GM18951 (cell line): ENCODE results near the gene OR52B6.
"Not testable (repeated sequence)": the region's sequence is repeated elsewhere in the genome, so short reads cannot be mapped to it uniquely, and the experiment has no call there.

ENCODE experiments used
- POLR2A ChIP-seq: IDR thresholded peaks from 4 replicates; pipeline ENCODE4 v1.6.1; 2011; ENCODE audit warnings: mild to moderate bottlenecking; ENCODE audit not compliant: insufficient read length, insufficient read depth; ENCODE audit errors: extremely low read depth
- in situ Hi-C: fragments of 300-500 bp; cut with MboI; formaldehyde crosslinking; loops from one replicate; pipeline ENCODE4 v1.12.0; 2022; ENCODE audit warnings: low sequenced_read_pairs, mixed read lengths, inconsistent platforms; ENCODE audit not compliant: unreplicated experiment

Gene OR52B6

DNA sequence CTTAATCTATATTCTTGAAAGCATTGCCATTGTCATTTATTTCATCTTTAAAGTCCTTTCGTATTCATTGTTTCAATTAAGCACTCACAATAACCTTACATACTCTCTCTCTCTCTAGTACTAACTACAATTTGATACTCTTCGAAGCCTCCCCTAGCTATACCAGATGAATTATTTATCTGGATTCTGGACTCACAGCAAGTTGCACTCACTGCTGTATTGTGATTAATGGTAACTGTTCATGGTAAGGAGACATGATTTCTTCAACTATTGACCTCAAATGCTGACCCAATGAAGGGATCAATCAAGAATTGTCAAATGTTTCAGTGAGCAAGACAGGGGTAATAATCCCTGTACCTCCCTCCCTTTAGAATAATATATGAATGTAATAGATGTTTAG is 6.0 kb upstream of the OR52B6 start:
- in situ Hi-C loops = no loop called here
- no peak for TF ChIP-seq POLR2A

DNA sequence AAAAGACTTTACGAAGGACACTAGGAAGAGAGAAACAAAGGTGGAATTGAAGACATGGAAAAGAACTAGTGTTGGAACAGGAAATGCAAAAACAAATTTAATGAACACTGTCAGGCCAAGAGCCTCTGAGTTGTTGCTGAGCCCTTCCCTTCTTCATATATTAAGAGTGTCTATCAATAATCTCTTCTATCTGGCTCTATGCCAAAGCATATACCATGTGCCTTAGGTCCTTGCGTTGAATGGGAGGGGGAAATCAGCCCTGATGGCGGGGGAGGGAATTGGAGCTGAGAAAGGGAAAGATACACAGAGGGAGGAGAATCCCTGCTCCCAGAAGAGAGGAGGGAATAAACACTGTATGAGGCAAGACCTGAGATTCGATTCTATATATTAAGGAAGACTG is 5.5 kb upstream of the OR52B6 start:
- in situ Hi-C loops = no loop called here

DNA sequence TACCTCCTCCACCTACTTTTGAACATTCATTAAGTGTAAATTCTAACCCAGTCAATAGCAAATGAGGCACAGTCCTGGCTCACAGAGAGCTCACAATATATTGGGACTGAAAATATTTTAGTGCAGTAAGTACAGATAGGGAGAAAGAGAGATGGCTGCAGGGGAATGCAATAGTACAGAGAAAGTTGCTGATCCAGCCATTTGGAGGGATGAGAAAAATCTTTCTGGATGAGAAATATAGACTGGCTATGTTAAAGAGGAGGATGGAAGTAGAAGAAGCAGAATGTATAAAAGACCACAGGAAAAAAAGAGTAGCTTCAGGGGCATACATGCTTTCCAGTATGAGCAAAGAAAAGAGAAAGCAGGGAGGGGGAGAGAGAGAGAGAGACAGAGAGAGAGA is 3.6 kb upstream of the OR52B6 start:
- TF ChIP-seq POLR2A = no peak
- in situ Hi-C loops = no loop called here

More for the DNA sequence above, 5.5 kb upstream of the OR52B6 start:
- no peak for TF ChIP-seq POLR2A

DNA sequence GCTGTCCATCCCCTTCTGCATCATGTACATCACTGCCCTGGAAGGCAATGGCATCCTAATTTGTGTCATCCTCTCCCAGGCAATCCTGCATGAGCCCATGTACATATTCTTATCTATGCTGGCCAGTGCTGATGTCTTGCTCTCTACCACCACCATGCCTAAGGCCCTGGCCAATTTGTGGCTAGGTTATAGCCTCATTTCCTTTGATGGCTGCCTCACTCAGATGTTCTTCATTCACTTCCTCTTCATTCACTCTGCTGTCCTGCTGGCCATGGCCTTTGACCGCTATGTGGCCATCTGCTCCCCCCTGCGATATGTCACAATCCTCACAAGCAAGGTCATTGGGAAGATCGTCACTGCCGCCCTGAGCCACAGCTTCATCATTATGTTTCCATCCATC is 337 bp downstream of the OR52B6 start:
- no peak for TF ChIP-seq POLR2A
- in situ Hi-C loops = no loop called here

GRCh38 chr11:5584458-5584857 is 3.8 kb downstream of the OR52B6 start:
- in situ Hi-C loops = not testable (repeated sequence)

DNA sequence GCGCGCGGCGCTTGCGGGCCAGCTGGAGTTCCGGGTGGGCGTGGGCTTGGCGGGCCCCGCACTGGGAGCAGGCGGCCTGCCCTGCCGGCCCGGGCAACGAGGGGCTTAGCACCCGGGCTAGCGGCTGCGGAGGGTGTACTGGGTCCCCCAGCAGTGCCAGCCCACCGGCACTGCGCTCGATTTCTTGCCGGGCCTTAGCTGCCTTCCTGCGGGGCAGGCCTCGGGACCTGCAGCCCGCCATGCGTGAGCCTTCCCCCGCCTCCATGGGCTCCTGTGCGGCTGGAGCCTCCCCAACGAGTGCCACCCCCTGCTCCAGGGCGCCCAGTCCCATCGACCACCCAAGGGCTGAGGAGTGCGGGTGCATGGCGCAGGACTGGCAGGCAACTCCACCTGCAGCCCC is 9.2 kb downstream of the OR52B6 start:
- in situ Hi-C loops = not testable (repeated sequence)

- in situ Hi-C loops = no loop called here
- TF ChIP-seq POLR2A = no peak
Measured at GRCh38 chr11:5591613-5592012, 10.9 kb downstream of the OR52B6 start.

DNA sequence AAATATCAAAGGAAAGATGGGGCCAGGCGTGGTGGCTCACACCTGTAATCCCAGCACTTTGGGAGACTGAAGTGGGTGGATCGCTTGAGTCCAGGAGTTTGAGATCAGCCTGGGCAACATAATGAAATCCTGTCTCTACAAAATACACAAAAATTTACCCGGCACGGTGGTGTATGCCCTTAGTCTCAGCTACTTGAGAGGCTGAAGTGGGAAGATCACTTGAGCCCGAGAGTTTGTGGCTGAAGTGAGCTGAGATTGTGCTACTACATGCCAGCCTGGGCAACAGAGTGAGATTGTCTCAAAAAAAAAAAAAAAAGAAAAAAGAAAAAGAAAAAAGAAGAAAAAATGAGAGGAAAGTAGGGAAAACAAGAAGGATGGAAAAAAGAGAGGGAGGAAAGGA is 11.9 kb downstream of the OR52B6 start:
- in situ Hi-C loops = no loop called here
- no peak for TF ChIP-seq POLR2A

- no peak for TF ChIP-seq POLR2A
- in situ Hi-C loops = no loop called here
Measured at GRCh38 chr11:5593146-5593545, 12.5 kb downstream of the OR52B6 start.

DNA sequence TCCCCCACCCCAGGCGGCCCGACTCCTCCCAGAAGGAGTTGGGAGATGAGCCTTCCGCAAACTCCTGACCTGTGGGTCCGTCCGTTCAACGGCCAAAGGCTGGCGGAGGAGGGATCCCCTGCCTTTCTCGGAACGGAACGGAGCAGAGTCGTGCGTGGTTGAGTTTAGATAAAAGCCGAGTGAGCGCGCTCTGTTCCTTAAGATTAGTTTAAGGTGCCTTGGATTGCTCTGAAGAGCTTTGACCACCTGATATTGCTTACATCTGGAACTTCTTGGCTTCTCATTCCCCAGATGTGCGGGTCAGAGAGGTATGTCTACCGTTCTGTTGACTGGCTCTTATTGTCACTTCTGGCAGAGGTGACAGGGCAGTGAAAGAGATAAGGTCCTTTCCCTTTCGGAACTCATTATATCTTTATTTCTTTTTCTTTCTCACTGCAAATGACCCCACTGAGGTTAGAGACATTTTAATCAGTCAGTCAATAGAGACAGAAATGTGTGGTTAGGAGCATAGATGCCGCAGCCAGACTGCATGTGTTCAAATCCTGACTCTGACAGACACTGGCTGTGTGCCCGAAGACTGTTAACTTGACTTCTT is 16.0 kb downstream of the OR52B6 start, which contains the start of gene TRIM6:
TSS of gene TRIM6 (plus strand) at position 31 of the 595 bp plus-strand sequence. CDS start at position 292, 261 bp downstream.
- in situ Hi-C loops = no loop called here
- peak; percentile 38 for TF ChIP-seq POLR2A

GRCh38 chr11:5597953-5598352 is 17.3 kb downstream of the OR52B6 start:
- TF ChIP-seq POLR2A = no peak
- in situ Hi-C loops = no loop called here

DNA sequence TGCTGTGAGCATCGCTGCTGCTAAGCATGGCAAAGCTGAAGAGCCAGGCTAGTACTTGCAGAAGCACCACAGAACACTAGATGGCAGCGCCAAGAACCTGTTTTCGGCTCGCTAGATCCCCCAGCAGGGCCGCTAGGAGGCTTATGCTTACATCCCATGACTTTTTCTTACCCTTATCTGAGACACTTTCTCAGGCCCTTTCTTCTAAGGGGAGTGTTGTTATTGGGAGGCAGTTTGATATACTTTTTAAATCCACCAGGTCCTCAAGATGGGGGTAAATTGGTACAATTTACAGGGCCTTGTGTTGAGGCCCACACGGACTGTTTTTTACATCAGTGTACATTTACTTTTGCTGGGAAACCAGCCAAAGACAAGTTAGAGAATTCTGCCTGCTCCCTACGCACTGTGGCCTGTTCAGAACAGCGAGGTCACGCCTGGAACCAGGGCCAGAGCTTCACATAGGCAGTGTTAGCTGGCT is 19.7 kb downstream of the OR52B6 start:
- no peak for TF ChIP-seq POLR2A
- in situ Hi-C loops = no loop called here

DNA sequence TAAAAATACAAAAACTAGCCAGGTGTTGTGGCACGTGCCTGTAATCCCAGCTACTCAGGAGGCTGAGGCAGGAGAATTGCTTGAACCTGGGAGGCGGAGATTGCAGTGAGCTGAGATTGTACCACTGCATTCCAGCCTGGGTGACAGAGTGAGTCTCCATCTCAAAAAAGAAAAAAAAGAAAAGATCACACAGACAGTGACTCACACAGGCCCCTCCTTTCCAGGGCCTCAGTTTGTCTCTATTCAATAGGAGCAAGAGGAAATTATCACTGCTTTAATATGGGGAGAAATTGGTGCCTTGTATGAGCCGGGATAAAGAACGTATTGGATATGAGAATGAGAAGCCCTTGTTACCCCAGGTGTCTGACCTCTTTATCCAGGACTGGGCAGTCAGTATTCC is 22.1 kb downstream of the OR52B6 start:
- in situ Hi-C loops = not testable (repeated sequence)

- no peak for TF ChIP-seq POLR2A
- in situ Hi-C loops = no loop called here
Measured at GRCh38 chr11:5603326-5603725, 22.6 kb downstream of the OR52B6 start.

GRCh38 chr11:5604896-5605295 is 24.2 kb downstream of the OR52B6 start:
- in situ Hi-C loops = no loop called here

More at GRCh38 chr11:5604896-5605295, 24.2 kb downstream of the OR52B6 start:
- TF ChIP-seq POLR2A = no peak
